ENCODE measurements around the gene TOX2. TPM values are rescaled to one million over a fixed set of nuclear protein-coding genes. Genes with fewer than 3 reads are reported as not detected.
A peak's percentile ranks its signal among the peaks of the same experiment; 100 is the strongest.

Gene TOX2
- total RNA-seq, 1 experiment from 2014 or later: 117 TPM

GRCh38 chr20:43961541-43962471 lies 47.2 kb downstream of the TOX2 start:
- Histone ChIP-seq H3K9me3 (ENCODE audit: low read depth, low read length, poor library complexity, severe bottlenecking) (no peaks in the 10 kb centered on the region), H3K36me3 (ENCODE audit: insufficient read depth, low read length, poor library complexity, severe bottlenecking) (peaks cover 6% of the 10 kb centered on the region), H3K4me1 (ENCODE audit: insufficient read depth, low read length, poor library complexity, severe bottlenecking) (peaks cover 44% of the 10 kb centered on the region), H3K27ac (ENCODE audit: low read depth, low read length, poor library complexity, severe bottlenecking) (peak overlapping the region; percentile 32), H3K27me3 (replicated peaks; ENCODE audit: insufficient read depth, low read depth, low read length, poor library complexity) (no peaks in the 10 kb centered on the region), H3K4me3 (ENCODE audit: low read depth, low read length, poor library complexity, severe bottlenecking) (no peak overlapping the region)
- BruUV-seq (replicated peaks): no TSS peak
- intact Hi-C loops (cut with micrococcal nuclease; ENCODE audit: unreplicated experiment): no loop called here
- ChIA-PET CTCF (no interaction called here), POLR2A (ENCODE audit: low non-redundant PET) (interaction anchor here (0.7 kb wide), 1 partner anchor 15 kb away, joined by 3 read pairs; no protein-coding TSS in a partner anchor)
- no peak for TF ChIP-seq EZH2 (IDR thresholded peaks at IDR 0.05; ENCODE audit: borderline replicate concordance, low read depth, low read length, poor library complexity, severe bottlenecking)
- TF ChIP-seq CTCF (conservative IDR thresholded peaks at IDR 0.05; ENCODE audit: low read depth, low read length): no peak
- DNase-seq (ENCODE audit: low spot score): no peak

- H3K36me3 ChIP-seq (ENCODE audit: insufficient read depth, low read length, poor library complexity, severe bottlenecking): peaks cover under 1% of the 10 kb centered on the region
- CTCF ChIA-PET: no interaction called here
- H3K27me3 ChIP-seq (replicated peaks; ENCODE audit: insufficient read depth, low read depth, low read length, poor library complexity): no peaks in the 10 kb centered on the region
- H3K27ac ChIP-seq (ENCODE audit: low read depth, low read length, poor library complexity, severe bottlenecking): peak overlapping the region; percentile 32
- no peak for TF ChIP-seq CTCF (conservative IDR thresholded peaks at IDR 0.05; ENCODE audit: low read depth, low read length)
- no peak for TF ChIP-seq EZH2 (IDR thresholded peaks at IDR 0.05; ENCODE audit: borderline replicate concordance, low read depth, low read length, poor library complexity, severe bottlenecking)
- intact Hi-C loops (cut with micrococcal nuclease; ENCODE audit: unreplicated experiment): no loop called here
- POLR2A ChIA-PET (ENCODE audit: low non-redundant PET): no interaction called here
- no peaks in the 10 kb centered on the region for H3K9me3 ChIP-seq (ENCODE audit: low read depth, low read length, poor library complexity, severe bottlenecking)
- DNase-seq (ENCODE audit: low spot score): no peak
- H3K4me3 ChIP-seq (ENCODE audit: low read depth, low read length, poor library complexity, severe bottlenecking): no peak overlapping the region
- H3K4me1 ChIP-seq (ENCODE audit: insufficient read depth, low read length, poor library complexity, severe bottlenecking): peaks cover 44% of the 10 kb centered on the region
- BruUV-seq (replicated peaks): no TSS peak
Measured at GRCh38 chr20:43962530-43962929, 47.9 kb downstream of the TOX2 start.

GRCh38 chr20:43963233-43963632 lies 48.6 kb downstream of the TOX2 start:
- Histone ChIP-seq H3K4me1 (ENCODE audit: insufficient read depth, low read length, poor library complexity, severe bottlenecking) (peaks cover 44% of the 10 kb centered on the region), H3K36me3 (ENCODE audit: insufficient read depth, low read length, poor library complexity, severe bottlenecking) (no peaks in the 10 kb centered on the region), H3K27me3 (replicated peaks; ENCODE audit: insufficient read depth, low read depth, low read length, poor library complexity) (no peaks in the 10 kb centered on the region), H3K27ac (ENCODE audit: low read depth, low read length, poor library complexity, severe bottlenecking) (no peak overlapping the region), H3K9me3 (ENCODE audit: low read depth, low read length, poor library complexity, severe bottlenecking) (no peaks in the 10 kb centered on the region), H3K4me3 (ENCODE audit: low read depth, low read length, poor library complexity, severe bottlenecking) (no peak overlapping the region)
- ChIA-PET CTCF (no interaction called here), POLR2A (ENCODE audit: low non-redundant PET) (no interaction called here)
- no TSS peak for BruUV-seq (replicated peaks)
- no peak for DNase-seq (ENCODE audit: low spot score)
- no peak for TF ChIP-seq CTCF (conservative IDR thresholded peaks at IDR 0.05; ENCODE audit: low read depth, low read length)
- no peak for TF ChIP-seq EZH2 (IDR thresholded peaks at IDR 0.05; ENCODE audit: borderline replicate concordance, low read depth, low read length, poor library complexity, severe bottlenecking)
- intact Hi-C loops (cut with micrococcal nuclease; ENCODE audit: unreplicated experiment): no loop called here

Data from A673 (cell line).